Measurements from ENCODE around the gene LRRC34. TPM values are rescaled to one million over a fixed set of nuclear protein-coding genes. Genes with fewer than 3 reads are reported as not detected.

LRRC34 gene
- total and polyA plus RNA-seq, 9 of the 15 experiments (the other 6 are each of a cell fraction or from before 2014, with no cell fraction given): 0.17 to 0.30 TPM; not detected in 7

GRCh38 chr3:169855514-169855913 lies 42.8 kb upstream of the LRRC34 start:
- H3K4me1 ChIP-seq (replicated peaks in 1 of 2; ENCODE audit: control insufficient read depth in 2 of 2, insufficient read depth in 2 of 2, low read length in 2 of 2): no peaks in the 10 kb centered on the region
- H3K9me1 ChIP-seq (ENCODE audit: control insufficient read depth, insufficient read depth, low read length): no peaks in the 10 kb centered on the region
- no peak for TF ChIP-seq HES1 (IDR thresholded peaks at IDR 0.05; ENCODE audit: low read depth)
- no peak for TF ChIP-seq GATA2 (CRISPR knock-in tag; IDR thresholded peaks at IDR 0.05)
- TF ChIP-seq MAFG (tag; conservative IDR thresholded peaks at IDR 0.05): peak; percentile 33
- peak; percentile 29; the same call in 1 of the 2 replicates for TF ChIP-seq C11orf30 (IDR thresholded peaks at IDR 0.05; ENCODE audit: low read depth)
- peak; percentile 32 for TF ChIP-seq MAFF (IDR thresholded peaks at IDR 0.05; ENCODE audit: low read length)
- peak; percentile 74 for TF ChIP-seq ZNF316 (IDR thresholded peaks at IDR 0.05)
- TF ChIP-seq ZNF311 (CRISPR knock-in tag; IDR thresholded peaks at IDR 0.05): no peak
- no peak overlapping the region for H2AFZ ChIP-seq (ENCODE audit: low read depth, low read length)
- in situ Hi-C loops (cut with MboI) (no loop called here), intact Hi-C loops (cut with micrococcal nuclease) (no loop called here)
- ATAC-seq (no peak), FAIRE-seq (no peak), DNase-seq (ENCODE audit: extremely low read depth in 1 of 4, low spot score in 3 of 4) (no peak)
- no peaks in the 10 kb centered on the region for H3K9me3 ChIP-seq (replicated peaks; ENCODE audit: control insufficient read depth, insufficient read depth, low read depth, low read length)
- no peak overlapping the region for H3K27ac ChIP-seq (ENCODE audit: extremely low read depth, low read depth, low read length)
- no peaks in the 10 kb centered on the region for H3K36me3 ChIP-seq (ENCODE audit: control insufficient read depth, insufficient read depth, low read length)
- WGBS (ENCODE audit: insufficient coverage, low coverage, missing lambda C conversion rate): 11% methylated on average over 3 of the region's 3 CpGs
- peaks cover 13 to 26% of the 10 kb centered on the region in 2 experiments; a peak in 4 of 5 replicates for H3K27me3 ChIP-seq (ENCODE audit: control insufficient read depth in 2 of 2, insufficient read depth in 2 of 2, low read length in 2 of 2)
- BruUV-seq (replicated peaks): no TSS peak
- no peak overlapping the region for H3K4me3 ChIP-seq
- POLR2A ChIA-PET: no interaction called here
- CTCF ChIA-PET (ENCODE audit: low intra/inter-chr PET ratio): no interaction called here
- H3K9ac ChIP-seq (ENCODE audit: insufficient read depth in 1 of 2, low read depth in 2 of 2, low read length in 2 of 2): no peak overlapping the region
- H3K4me2 ChIP-seq (ENCODE audit: insufficient read depth, low read length): no peak overlapping the region
- no peaks in the 10 kb centered on the region for H3K79me2 ChIP-seq (ENCODE audit: control insufficient read depth, insufficient read depth, low read length)
- H4K20me1 ChIP-seq (replicated peaks; ENCODE audit: control insufficient read depth, insufficient read depth, low read length): no peaks in the 10 kb centered on the region

- no peak overlapping the region for H3K4me2 ChIP-seq (ENCODE audit: insufficient read depth, low read length)
- BruUV-seq (replicated peaks): no TSS peak
- H4K20me1 ChIP-seq (replicated peaks; ENCODE audit: control insufficient read depth, insufficient read depth, low read length): no peaks in the 10 kb centered on the region
- H3K27me3 ChIP-seq (ENCODE audit: control insufficient read depth in 2 of 2, insufficient read depth in 2 of 2, low read length in 2 of 2): peaks cover 13 to 39% of the 10 kb centered on the region in 2 experiments; a peak in 4 of 5 replicates
- H3K79me2 ChIP-seq (ENCODE audit: control insufficient read depth, insufficient read depth, low read length): no peaks in the 10 kb centered on the region
- 0 out of 5 replicates have a peak, but pooled peaks cover 0 to 4% of the 10 kb centered on the region in 2 experiments for H3K4me1 ChIP-seq (replicated peaks in 1 of 2; ENCODE audit: control insufficient read depth in 2 of 2, insufficient read depth in 2 of 2, low read length in 2 of 2)
- H3K9me1 ChIP-seq (ENCODE audit: control insufficient read depth, insufficient read depth, low read length): no peaks in the 10 kb centered on the region
- intact Hi-C loops (cut with micrococcal nuclease): no loop called here
- CTCF ChIA-PET (ENCODE audit: low intra/inter-chr PET ratio): no interaction called here
- in situ Hi-C loops (cut with MboI): no loop called here
- no peaks in the 10 kb centered on the region for H3K9me3 ChIP-seq (replicated peaks; ENCODE audit: control insufficient read depth, insufficient read depth, low read depth, low read length)
- POLR2A ChIA-PET: no interaction called here
- no peaks in the 10 kb centered on the region for H3K36me3 ChIP-seq (ENCODE audit: control insufficient read depth, insufficient read depth, low read length)
- no peak overlapping the region for H3K4me3 ChIP-seq
- H3K9ac ChIP-seq (ENCODE audit: insufficient read depth in 1 of 2, low read depth in 2 of 2, low read length in 2 of 2): no peak overlapping the region
- FAIRE-seq (no peak), DNase-seq (ENCODE audit: extremely low read depth in 1 of 4, low spot score in 3 of 4) (no peak), ATAC-seq (no peak)
- H2AFZ ChIP-seq (ENCODE audit: low read depth, low read length): no peak overlapping the region
- no peak overlapping the region for H3K27ac ChIP-seq (ENCODE audit: extremely low read depth, low read depth, low read length)
- TF ChIP-seq ZNF740 (CRISPR knock-in tag; IDR thresholded peaks at IDR 0.05): no peak
- TF ChIP-seq ZNF740 (tag; IDR thresholded peaks at IDR 0.05): no peak
- TF ChIP-seq MED1 (CRISPR knock-in tag; IDR thresholded peaks at IDR 0.05; ENCODE audit: borderline replicate concordance): no peak
- peak; percentile 39; the same call in 1 of the 2 replicates for TF ChIP-seq ZNF316 (IDR thresholded peaks at IDR 0.05)
- no peak for TF ChIP-seq MNT (conservative IDR thresholded peaks at IDR 0.05)
- TF ChIP-seq CBFB (CRISPR knock-in tag; IDR thresholded peaks at IDR 0.05): no peak
- 0 out of 2 replicates have a peak, but pooled peaks have one; percentile 5 for TF ChIP-seq MAFK (IDR thresholded peaks at IDR 0.05; ENCODE audit: low read length)
- TF ChIP-seq TBP (optimal IDR thresholded peaks at IDR 0.05; ENCODE audit: low read depth, low read length): no peak
- TF ChIP-seq CBX5 (IDR thresholded peaks at IDR 0.05; ENCODE audit: borderline replicate concordance, low read depth): no peak
- no peak for TF ChIP-seq BRCA1 (IDR thresholded peaks at IDR 0.05)
- TF ChIP-seq BRCA1 (CRISPR knock-in tag; IDR thresholded peaks at IDR 0.05): no peak
These were observed 37.9 kb upstream of the LRRC34 start for GRCh38 chr3:169850618-169851017.
